ENCODE data around the gene IL18BP.

GRCh38 chr11:72002841-72003775 lies 4.4 kb downstream of the IL18BP start:
- TF ChIP-seq SNAI2 (CRISPR knock-in tag; IDR thresholded peaks at IDR 0.05) (no peak), ARNTL (CRISPR knock-in tag; IDR thresholded peaks at IDR 0.05; ENCODE audit: borderline replicate concordance, low read depth) (no peak), ZFP3 (CRISPR knock-in tag; IDR thresholded peaks at IDR 0.05) (no peak), GLIS3 (CRISPR knock-in tag; IDR thresholded peaks at IDR 0.05) (no peak), ZNF8 (CRISPR knock-in tag; IDR thresholded peaks at IDR 0.05) (no peak), PATZ1 (CRISPR knock-in tag; IDR thresholded peaks at IDR 0.05; ENCODE audit: borderline replicate concordance) (no peak), ZC3H10 (CRISPR knock-in tag; IDR thresholded peaks at IDR 0.05) (no peak), CREB5 (CRISPR knock-in tag; IDR thresholded peaks at IDR 0.05; ENCODE audit: low read depth) (no peak), TCF4 (CRISPR knock-in tag; IDR thresholded peaks at IDR 0.05; ENCODE audit: borderline replicate concordance) (no peak), ISL1 (CRISPR knock-in tag; IDR thresholded peaks at IDR 0.05) (no peak)
